ENCODE data around the gene FBXO47.

Gene FBXO47

GRCh38 chr17:38900978-38901656 is 66.1 kb downstream of the FBXO47 start:
- peak; percentile 95 to 97 for DNase-seq

GRCh38 chr17:38899421-38899820 is 67.8 kb downstream of the FBXO47 start:
- DNase-seq = peak; percentile 19 to 29

DNA sequence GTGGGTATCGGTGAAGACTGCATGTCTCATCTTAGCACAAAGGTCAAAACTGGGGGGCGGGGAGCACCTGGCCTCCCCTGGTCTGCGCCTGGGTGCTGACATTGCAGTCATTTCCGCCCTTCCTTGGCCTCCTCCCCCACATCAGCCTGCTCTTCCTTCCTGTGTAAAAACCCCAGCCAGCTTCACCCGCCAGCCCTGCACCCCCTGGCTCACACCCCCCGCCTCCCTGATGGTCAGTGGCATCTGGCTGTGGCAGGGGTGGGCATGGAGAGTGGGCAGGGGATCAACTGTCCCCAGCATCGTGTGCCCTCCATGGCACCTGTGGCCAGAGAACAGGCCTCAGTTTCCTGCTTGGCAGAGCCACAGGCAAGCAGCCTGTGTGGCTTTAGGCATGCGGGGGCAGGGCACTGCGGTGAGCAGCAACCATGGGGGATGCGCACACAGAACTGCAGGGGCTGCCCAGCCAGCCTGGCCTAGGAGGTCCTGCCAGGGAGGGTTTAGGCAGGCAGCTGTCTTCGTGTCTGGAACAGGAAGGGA is 68.3 kb downstream of the FBXO47 start:
- DNase-seq = peak; percentile 62 to 89

- DNase-seq = no peak
Observed at GRCh38 chr17:38898291-38898679, 68.9 kb downstream of the FBXO47 start.

- no peak for DNase-seq
Observed at GRCh38 chr17:38897671-38898290, 69.4 kb downstream of the FBXO47 start.

- no peak for DNase-seq
Observed at GRCh38 chr17:38897176-38897575, 70.0 kb downstream of the FBXO47 start.

DNA sequence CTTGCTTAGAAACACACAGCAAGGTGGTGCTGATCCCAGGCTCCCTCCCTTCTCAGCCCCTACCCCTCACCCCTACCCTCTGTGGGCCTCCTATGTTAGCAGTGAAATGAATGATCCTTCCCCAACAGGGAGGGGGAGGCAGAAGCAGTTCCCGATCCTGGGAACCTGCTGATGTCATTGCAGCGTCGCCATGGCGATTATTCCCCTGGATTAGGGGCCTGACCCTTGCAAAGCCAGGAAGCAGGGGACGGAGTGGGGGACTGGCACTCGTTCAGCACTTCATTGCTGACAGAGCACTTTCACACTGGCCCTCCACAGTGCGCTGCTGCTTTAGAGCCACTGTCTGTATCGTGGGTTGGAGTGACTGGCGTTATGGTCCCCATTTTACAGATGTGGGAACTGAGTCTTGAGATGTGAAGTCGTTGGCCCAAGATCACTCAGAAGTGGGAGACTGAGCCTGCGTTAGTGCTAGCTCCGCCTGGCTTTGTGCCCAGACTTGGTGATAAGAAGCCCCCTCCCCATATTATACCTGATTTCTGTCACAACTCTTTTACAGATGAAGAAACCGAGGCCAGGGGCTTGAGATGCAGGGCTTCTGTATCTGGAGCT is 70.8 kb downstream of the FBXO47 start:
- no peak for DNase-seq

GRCh38 chr17:38894276-38894675 is 72.9 kb downstream of the FBXO47 start:
- no peak for DNase-seq

- DNase-seq = peak; percentile 86 to 94
Observed at GRCh38 chr17:38893607-38894006, 73.6 kb downstream of the FBXO47 start.

DNA sequence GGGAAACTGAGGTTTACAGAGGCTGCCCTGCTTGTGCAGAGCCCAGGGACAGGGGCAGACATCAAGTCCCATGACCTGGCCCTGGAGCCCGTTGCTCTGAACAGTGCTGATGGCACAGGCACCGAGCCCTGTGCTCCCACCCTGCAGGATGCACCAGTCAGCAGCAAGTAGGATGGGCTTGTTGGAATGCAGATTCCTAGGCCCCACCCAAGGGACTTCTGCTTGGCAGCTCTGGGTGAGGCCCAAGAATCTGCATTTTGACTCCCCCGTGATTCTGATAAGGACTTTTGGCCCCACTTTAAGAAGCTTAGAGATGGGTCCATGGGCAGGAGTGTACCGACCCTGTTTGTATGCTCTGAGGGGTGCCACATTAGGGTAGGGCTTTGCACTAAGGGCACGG is 74.1 kb downstream of the FBXO47 start:
- peak in 1 of 2 donors; percentile 42 for DNase-seq

DNA sequence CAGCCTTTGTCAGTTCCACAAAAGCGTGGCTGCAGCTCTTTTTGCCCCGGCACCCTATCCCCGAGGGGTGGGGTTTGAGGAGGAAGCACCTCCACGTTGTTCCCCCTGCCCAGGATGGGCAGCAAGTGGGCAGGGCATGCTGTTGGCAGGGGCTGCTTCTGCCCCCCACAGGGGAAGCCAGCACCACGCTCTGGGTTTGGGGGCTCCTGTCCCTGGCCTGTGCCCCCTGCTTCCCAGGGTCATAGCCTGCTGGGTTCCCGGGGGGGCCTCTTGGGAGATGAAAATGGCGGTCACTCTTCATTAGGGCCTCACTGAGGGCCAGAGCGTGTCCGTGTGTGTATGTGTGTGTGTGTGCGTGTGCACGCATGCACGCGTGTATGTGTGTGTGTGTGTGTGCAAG is 74.6 kb downstream of the FBXO47 start:
- no peak for DNase-seq

- DNase-seq = no peak
Observed at GRCh38 chr17:38892083-38892482, 75.1 kb downstream of the FBXO47 start.

- DNase-seq = no peak
Observed at GRCh38 chr17:38891441-38891840, 75.8 kb downstream of the FBXO47 start.

DNA sequence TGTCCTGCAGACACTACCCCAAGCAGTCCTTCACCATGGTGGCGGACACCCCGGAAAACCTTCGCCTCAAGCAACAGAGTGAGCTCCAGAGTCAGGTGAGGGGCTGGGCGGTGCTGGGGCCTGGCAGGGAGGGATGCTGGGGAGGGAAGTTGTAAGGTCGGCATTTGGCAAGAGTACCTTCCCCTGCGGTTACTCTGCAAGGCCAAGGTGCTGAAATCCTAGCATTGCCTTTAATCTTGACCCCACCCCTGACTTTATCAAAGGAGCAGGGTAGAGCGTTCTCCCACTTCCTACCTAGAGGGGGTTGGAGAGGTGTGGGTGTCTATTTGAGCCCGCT is 76.8 kb downstream of the FBXO47 start:
- DNase-seq = no peak

DNA sequence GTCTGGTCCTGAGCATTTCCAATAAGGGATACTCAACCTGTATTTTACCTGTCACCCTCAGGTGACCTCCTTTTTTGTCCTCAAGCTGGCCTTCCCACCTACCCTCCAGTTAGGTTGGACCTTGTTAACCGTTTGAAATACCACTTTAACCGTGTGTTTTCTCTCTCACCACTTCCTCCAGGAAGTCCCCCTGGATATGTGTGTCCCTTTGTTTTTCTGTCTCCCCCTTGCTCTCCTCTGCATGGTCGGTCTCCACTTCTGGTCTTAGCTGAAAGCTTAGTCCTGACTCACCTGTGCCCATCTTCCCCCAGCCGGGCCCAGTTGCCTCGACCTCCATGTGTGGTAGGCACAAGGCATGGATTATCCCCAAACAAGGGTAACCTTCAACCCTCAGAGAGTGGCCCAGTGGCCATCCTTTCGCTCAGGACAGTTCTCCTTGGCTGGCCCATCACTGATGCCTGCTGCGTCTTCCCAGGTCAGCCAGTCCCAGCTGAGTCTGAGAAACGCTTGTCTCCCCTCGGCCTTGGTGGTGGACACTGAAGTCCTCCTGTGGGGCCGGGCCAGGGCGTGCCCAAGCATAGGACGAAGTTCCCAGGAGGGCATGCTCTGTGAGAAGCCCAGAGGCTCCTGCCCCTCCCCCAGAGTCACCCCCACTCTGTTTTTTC is 77.3 kb downstream of the FBXO47 start:
- DNase-seq = no peak

DNA sequence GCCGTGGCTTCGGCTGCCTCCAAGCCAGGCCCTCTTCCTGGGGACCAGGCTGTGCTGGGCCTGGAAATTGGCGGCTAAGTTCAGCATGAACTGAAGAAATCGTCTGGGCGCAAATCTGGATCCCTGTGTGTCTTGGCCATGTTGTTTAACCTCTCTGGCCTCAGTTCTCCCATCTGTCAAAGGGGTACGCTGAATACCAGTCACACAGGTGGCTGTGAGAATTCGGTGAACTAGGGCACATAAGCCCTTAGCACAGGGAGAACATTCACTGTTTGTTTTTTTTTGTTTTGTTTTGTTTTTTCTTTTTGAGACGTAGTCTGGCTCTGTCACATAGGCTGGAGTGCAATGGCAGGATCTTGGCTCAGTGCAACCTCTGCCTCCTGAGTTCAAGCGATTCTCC is 78.4 kb downstream of the FBXO47 start:
- no peak for DNase-seq

DNA sequence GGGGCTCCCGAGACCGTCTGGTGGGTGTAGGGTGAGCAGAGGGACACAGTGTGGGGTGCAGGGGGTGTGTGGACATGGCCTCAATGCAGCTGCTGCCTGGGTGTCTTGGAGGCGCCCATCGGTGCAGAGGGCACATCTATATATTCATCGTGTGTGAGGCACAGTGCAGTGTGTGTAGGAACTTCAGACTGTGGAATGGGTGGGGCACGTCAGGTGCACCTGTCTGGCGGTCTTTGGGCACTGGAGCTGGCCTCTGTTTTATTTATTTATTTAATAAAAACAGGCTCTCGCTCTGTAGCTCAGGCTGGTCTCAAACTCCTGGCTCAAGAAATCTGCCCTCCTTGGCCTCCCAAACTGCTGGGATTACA is 80.6 kb downstream of the FBXO47 start:
- DNase-seq = no peak

Measured in inflammatory macrophage (primary cell).